ENCODE data around the gene CPXM2.

Gene CPXM2

GRCh38 chr10:123778719-123779517 lies 112.7 kb downstream of the CPXM2 start:
- Mint-ChIP-seq H3K27ac (no peak overlapping the region), H3K36me3 (ENCODE audit: low read depth) (no peaks in the 10 kb centered on the region), H3K27me3 (ENCODE audit: low read depth) (peaks cover 21% of the 10 kb centered on the region), H3K4me3 (no peak overlapping the region), H3K4me1 (ENCODE audit: low read depth) (no peaks in the 10 kb centered on the region), H3K9me3 (no peaks in the 10 kb centered on the region)

- Mint-ChIP-seq H3K9me3 (peaks cover 8% of the 10 kb centered on the region), H3K36me3 (ENCODE audit: low read depth) (peaks cover 2% of the 10 kb centered on the region), H3K4me1 (ENCODE audit: low read depth) (no peaks in the 10 kb centered on the region), H3K4me3 (no peak overlapping the region), H3K27ac (no peak overlapping the region), H3K27me3 (ENCODE audit: low read depth) (peaks cover 21% of the 10 kb centered on the region)
Observed at GRCh38 chr10:123777881-123778280, 113.7 kb downstream of the CPXM2 start.

GRCh38 chr10:123774132-123774742 lies 117.4 kb downstream of the CPXM2 start:
- H3K4me1 Mint-ChIP-seq (ENCODE audit: low read depth) = no peaks in the 10 kb centered on the region
- peaks cover 22% of the 10 kb centered on the region for H3K9me3 Mint-ChIP-seq
- H3K27me3 Mint-ChIP-seq (ENCODE audit: low read depth) = peaks cover 16% of the 10 kb centered on the region
- peaks cover 2% of the 10 kb centered on the region for H3K36me3 Mint-ChIP-seq (ENCODE audit: low read depth)
- H3K4me3 Mint-ChIP-seq = no peak overlapping the region
- H3K27ac Mint-ChIP-seq = no peak overlapping the region

- H3K4me3 Mint-ChIP-seq = no peak overlapping the region
- peaks cover 10% of the 10 kb centered on the region for H3K27me3 Mint-ChIP-seq (ENCODE audit: low read depth)
- H3K4me1 Mint-ChIP-seq (ENCODE audit: low read depth) = no peaks in the 10 kb centered on the region
- H3K9me3 Mint-ChIP-seq = peaks cover 22% of the 10 kb centered on the region
- H3K36me3 Mint-ChIP-seq (ENCODE audit: low read depth) = peaks cover 2% of the 10 kb centered on the region
- peak overlapping the region; percentile 83 for H3K27ac Mint-ChIP-seq
Observed at GRCh38 chr10:123772645-123773508, 118.7 kb downstream of the CPXM2 start.

GRCh38 chr10:123771877-123772644 lies 119.5 kb downstream of the CPXM2 start:
- H3K27me3 Mint-ChIP-seq (ENCODE audit: low read depth) = peaks cover 9% of the 10 kb centered on the region

GRCh38 chr10:123769647-123770046 lies 122.0 kb downstream of the CPXM2 start:
- Mint-ChIP-seq H3K27me3 (ENCODE audit: low read depth) (peaks cover 16% of the 10 kb centered on the region), H3K4me1 (ENCODE audit: low read depth) (no peaks in the 10 kb centered on the region), H3K36me3 (ENCODE audit: low read depth) (peaks cover 2% of the 10 kb centered on the region), H3K4me3 (no peak overlapping the region), H3K9me3 (peaks cover 22% of the 10 kb centered on the region), H3K27ac (no peak overlapping the region)

More at GRCh38 chr10:123771877-123772644, 119.5 kb downstream of the CPXM2 start:
- Mint-ChIP-seq H3K27ac (peak overlapping the region; percentile 52), H3K9me3 (peaks cover 22% of the 10 kb centered on the region), H3K4me1 (ENCODE audit: low read depth) (no peaks in the 10 kb centered on the region), H3K4me3 (no peak overlapping the region), H3K36me3 (ENCODE audit: low read depth) (peaks cover 2% of the 10 kb centered on the region)

GRCh38 chr10:123766761-123767160 lies 124.8 kb downstream of the CPXM2 start:
- Mint-ChIP-seq H3K9me3 (peaks cover 6% of the 10 kb centered on the region), H3K27ac (no peak overlapping the region), H3K27me3 (ENCODE audit: low read depth) (peaks cover 19% of the 10 kb centered on the region), H3K4me1 (ENCODE audit: low read depth) (no peaks in the 10 kb centered on the region), H3K4me3 (no peak overlapping the region), H3K36me3 (ENCODE audit: low read depth) (no peaks in the 10 kb centered on the region)

- Mint-ChIP-seq H3K4me1 (ENCODE audit: low read depth) (no peaks in the 10 kb centered on the region), H3K27me3 (ENCODE audit: low read depth) (peaks cover 19% of the 10 kb centered on the region), H3K27ac (no peak overlapping the region), H3K4me3 (no peak overlapping the region), H3K36me3 (ENCODE audit: low read depth) (no peaks in the 10 kb centered on the region), H3K9me3 (peaks cover 1% of the 10 kb centered on the region)
Observed at GRCh38 chr10:123766012-123766411, 125.6 kb downstream of the CPXM2 start.

GRCh38 chr10:123761666-123762230 lies 129.9 kb downstream of the CPXM2 start:
- H3K4me1 Mint-ChIP-seq (ENCODE audit: low read depth) = no peaks in the 10 kb centered on the region
- H3K36me3 Mint-ChIP-seq (ENCODE audit: low read depth) = no peaks in the 10 kb centered on the region
- H3K27me3 Mint-ChIP-seq (ENCODE audit: low read depth) = peaks cover 12% of the 10 kb centered on the region
- H3K9me3 Mint-ChIP-seq = no peaks in the 10 kb centered on the region
- H3K27ac Mint-ChIP-seq = no peak overlapping the region
- H3K4me3 Mint-ChIP-seq = no peak overlapping the region

- Mint-ChIP-seq H3K9me3 (no peaks in the 10 kb centered on the region), H3K27me3 (ENCODE audit: low read depth) (peaks cover 7% of the 10 kb centered on the region), H3K36me3 (ENCODE audit: low read depth) (no peaks in the 10 kb centered on the region), H3K27ac (no peak overlapping the region), H3K4me3 (no peak overlapping the region), H3K4me1 (ENCODE audit: low read depth) (no peaks in the 10 kb centered on the region)
Observed at GRCh38 chr10:123761038-123761428, 130.6 kb downstream of the CPXM2 start.

- Mint-ChIP-seq H3K4me3 (no peak overlapping the region), H3K9me3 (no peaks in the 10 kb centered on the region), H3K27ac (no peak overlapping the region), H3K4me1 (ENCODE audit: low read depth) (no peaks in the 10 kb centered on the region), H3K36me3 (ENCODE audit: low read depth) (no peaks in the 10 kb centered on the region), H3K27me3 (ENCODE audit: low read depth) (peaks cover 4% of the 10 kb centered on the region)
Observed at GRCh38 chr10:123760356-123761037, 131.1 kb downstream of the CPXM2 start.

- Mint-ChIP-seq H3K4me1 (ENCODE audit: low read depth) (no peaks in the 10 kb centered on the region), H3K27ac (no peak overlapping the region), H3K4me3 (no peak overlapping the region), H3K9me3 (no peaks in the 10 kb centered on the region), H3K27me3 (ENCODE audit: low read depth) (peaks cover 4% of the 10 kb centered on the region), H3K36me3 (ENCODE audit: low read depth) (no peaks in the 10 kb centered on the region)
Observed at GRCh38 chr10:123759501-123760031, 132.0 kb downstream of the CPXM2 start.

GRCh38 chr10:123759041-123759440 lies 132.6 kb downstream of the CPXM2 start:
- H3K27ac Mint-ChIP-seq = no peak overlapping the region
- H3K9me3 Mint-ChIP-seq = no peaks in the 10 kb centered on the region
- H3K36me3 Mint-ChIP-seq (ENCODE audit: low read depth) = no peaks in the 10 kb centered on the region
- peaks cover 4% of the 10 kb centered on the region for H3K27me3 Mint-ChIP-seq (ENCODE audit: low read depth)
- H3K4me3 Mint-ChIP-seq = no peak overlapping the region
- no peaks in the 10 kb centered on the region for H3K4me1 Mint-ChIP-seq (ENCODE audit: low read depth)
